COR-L47 (cell line): ENCODE measurements around the gene MTMR6.
"Not testable (repeated sequence)": the region's sequence is repeated elsewhere in the genome, so short reads cannot be mapped to it uniquely, and the experiment has no call there.

Source experiments
- DNase-seq: peaks from one replicate; lab custom pipeline; 2025; lab: John Stamatoyannopoulos, UW

MTMR6 gene

GRCh38 chr13:25286969-25287961 is at the start of gene MTMR6:
TSS of gene MTMR6 (minus strand) at chr13:25287488. CDS start at chr13:25287247, 241 bp downstream.
- peak; percentile 86 for DNase-seq

- no peak for DNase-seq
These were observed 48.6 kb upstream of the MTMR6 start for GRCh38 chr13:25335856-25336255.

GRCh38 chr13:25330541-25330940 is 43.3 kb upstream of the MTMR6 start:
- DNase-seq = no peak

GRCh38 chr13:25329706-25330105 is 42.4 kb upstream of the MTMR6 start:
- DNase-seq = no peak

- DNase-seq = no peak
These were observed 36.8 kb upstream of the MTMR6 start for GRCh38 chr13:25324100-25324499.

- DNase-seq = no peak
These were observed 32.5 kb upstream of the MTMR6 start for GRCh38 chr13:25319771-25320170.

GRCh38 chr13:25318946-25319345 is 31.7 kb upstream of the MTMR6 start:
- not testable (repeated sequence) for DNase-seq

- DNase-seq = no peak
These were observed 23.6 kb upstream of the MTMR6 start for GRCh38 chr13:25310891-25311290.

- DNase-seq = no peak
These were observed 19.6 kb upstream of the MTMR6 start for GRCh38 chr13:25306671-25307464.

GRCh38 chr13:25302121-25302520 is 14.8 kb upstream of the MTMR6 start:
- DNase-seq = no peak

- peak; percentile 94 for DNase-seq
These were observed 14.2 kb upstream of the MTMR6 start, which contains the start of gene NUP58 for GRCh38 chr13:25301347-25302113. TSS of gene NUP58 (plus strand) at chr13:25301625. CDS start at chr13:25301774, 149 bp downstream.

GRCh38 chr13:25300861-25301346 is 13.6 kb upstream of the MTMR6 start:
- DNase-seq = no peak

GRCh38 chr13:25295701-25296100 is 8.4 kb upstream of the MTMR6 start:
- no peak for DNase-seq

- no peak for DNase-seq
These were observed 7.9 kb upstream of the MTMR6 start for GRCh38 chr13:25295228-25295627.

- no peak for DNase-seq
These were observed 5.0 kb upstream of the MTMR6 start for GRCh38 chr13:25292301-25292700.

- DNase-seq = no peak
These were observed 4.4 kb upstream of the MTMR6 start for GRCh38 chr13:25291691-25292090.

GRCh38 chr13:25288966-25289365 is 1.7 kb upstream of the MTMR6 start:
- DNase-seq = no peak

- DNase-seq = no peak
These were observed 850 bp downstream of the MTMR6 start for GRCh38 chr13:25286308-25286968.

GRCh38 chr13:25281935-25282332 is 5.4 kb downstream of the MTMR6 start:
- no peak for DNase-seq

GRCh38 chr13:25281193-25281934 is 5.9 kb downstream of the MTMR6 start:
- DNase-seq = no peak
